DMS153 treated with DMSO at 0.1 percent for 48 hours (cell line): Measurements from ENCODE around the gene CADM2.

Experiments used
- DNase-seq: peaks from one replicate; lab custom pipeline; 2025; ENCODE audit not compliant: unreplicated experiment; lab: John Stamatoyannopoulos, UW

CADM2 gene

DNA sequence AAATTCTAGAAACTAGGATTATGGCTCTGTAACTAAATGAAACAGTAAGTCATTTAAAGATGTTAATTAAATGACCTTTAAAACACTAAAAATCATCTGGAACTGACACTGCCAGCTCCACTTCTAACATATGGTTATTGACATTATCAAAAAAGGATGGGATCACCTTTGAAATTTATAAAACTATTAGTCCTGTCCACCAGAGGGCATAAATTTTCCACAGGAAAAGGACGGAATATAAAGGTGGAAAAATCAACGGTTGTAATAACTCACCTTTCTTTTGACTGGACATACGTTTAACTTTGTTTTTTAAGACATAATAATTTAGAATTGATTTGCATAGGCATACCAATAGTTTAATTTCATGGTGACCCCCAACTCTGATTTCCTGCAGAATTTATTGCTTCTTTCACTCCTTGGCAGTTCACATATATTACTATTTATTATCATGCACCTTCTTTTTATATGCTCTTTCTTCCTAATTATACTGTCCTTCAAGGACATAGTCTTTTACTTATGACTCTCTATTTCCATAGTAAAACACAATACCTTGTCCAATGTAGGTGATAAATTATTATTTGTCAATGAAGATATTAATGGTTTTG, 345.7 kb downstream of the CADM2 start:
- no peak for DNase-seq

DNA sequence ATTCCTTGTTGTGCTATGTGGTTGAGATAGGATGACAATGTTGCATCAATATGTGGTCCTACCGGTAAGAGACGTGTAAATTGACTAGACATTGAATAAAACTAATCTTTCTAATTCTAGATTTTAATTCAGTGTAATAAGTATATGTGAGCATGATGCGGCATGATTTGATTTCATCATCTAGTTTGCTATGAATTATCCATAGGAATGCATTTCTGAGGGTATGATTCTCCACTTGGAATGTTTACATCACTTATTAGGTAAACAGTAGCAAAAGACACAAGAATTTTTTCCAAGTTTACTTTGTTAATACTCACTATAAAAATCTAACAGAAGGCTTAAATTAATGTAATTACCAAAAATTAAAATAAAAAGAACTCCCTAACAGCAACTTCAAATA, 353.5 kb downstream of the CADM2 start:
- no peak for DNase-seq

- DNase-seq, result no peak
Measured at GRCh38 chr3:85313380-85313779, 354.6 kb downstream of the CADM2 start.

- no peak for DNase-seq
Measured at GRCh38 chr3:85316252-85316651, 357.5 kb downstream of the CADM2 start.

DNA sequence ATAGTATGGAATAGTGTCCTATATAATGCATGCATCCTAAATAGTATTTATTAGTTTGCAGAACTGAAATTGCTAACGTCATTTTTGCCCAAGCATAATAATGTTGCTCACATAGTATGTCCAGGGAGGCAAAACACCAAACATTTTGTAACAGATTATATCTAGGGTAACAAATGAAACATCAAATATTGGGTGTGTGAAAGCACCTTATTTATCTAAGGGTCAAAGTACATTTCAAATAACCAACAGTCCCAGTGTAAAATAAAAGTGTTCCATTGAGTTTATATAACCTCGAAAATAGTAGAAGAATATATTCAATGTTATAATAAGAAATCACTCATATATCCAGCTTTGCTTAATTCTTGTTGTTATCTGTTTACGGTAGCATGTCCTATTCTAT, 363.1 kb downstream of the CADM2 start:
- DNase-seq, result no peak

DNA sequence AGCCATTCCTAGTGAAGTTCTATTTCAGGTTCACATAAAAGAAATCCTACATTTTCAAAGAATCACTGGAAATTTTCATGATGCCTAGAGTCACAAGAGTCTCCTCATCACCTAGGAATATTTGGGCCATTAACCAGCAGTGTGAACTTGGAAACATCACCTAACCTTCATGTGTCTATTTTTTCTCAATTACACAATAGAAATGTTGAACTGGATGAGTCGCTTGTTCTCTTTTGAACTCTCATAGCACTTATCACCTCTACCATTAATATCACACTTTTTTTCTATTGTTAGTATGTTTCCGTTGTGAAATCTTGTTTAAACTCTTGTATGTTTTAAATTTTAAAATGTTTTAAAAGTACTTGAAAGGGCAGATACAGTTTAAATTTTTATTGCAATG, 371.3 kb downstream of the CADM2 start:
- no peak for DNase-seq

GRCh38 chr3:85337895-85338294, 379.1 kb downstream of the CADM2 start:
- no peak for DNase-seq

DNA sequence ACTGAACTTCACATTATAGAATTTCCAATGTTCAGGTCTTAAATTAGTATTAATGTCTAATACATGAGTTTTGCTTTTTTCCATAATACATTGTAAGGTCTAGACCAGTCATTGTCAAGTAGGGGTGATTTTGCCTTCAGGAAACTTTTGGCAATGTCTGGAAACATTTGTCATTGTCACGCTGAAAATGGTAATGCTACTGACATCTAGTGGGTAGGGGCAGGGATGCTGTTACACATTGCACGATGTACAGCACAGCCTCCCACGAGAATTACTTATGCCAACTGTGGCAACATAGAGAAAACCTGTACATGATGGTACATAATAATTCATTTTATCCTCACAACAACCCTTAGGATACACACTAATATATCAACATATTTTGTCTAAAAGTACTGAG, 384.1 kb downstream of the CADM2 start:
- DNase-seq, result no peak

GRCh38 chr3:85355572-85355971, 396.8 kb downstream of the CADM2 start:
- DNase-seq, result no peak

DNA sequence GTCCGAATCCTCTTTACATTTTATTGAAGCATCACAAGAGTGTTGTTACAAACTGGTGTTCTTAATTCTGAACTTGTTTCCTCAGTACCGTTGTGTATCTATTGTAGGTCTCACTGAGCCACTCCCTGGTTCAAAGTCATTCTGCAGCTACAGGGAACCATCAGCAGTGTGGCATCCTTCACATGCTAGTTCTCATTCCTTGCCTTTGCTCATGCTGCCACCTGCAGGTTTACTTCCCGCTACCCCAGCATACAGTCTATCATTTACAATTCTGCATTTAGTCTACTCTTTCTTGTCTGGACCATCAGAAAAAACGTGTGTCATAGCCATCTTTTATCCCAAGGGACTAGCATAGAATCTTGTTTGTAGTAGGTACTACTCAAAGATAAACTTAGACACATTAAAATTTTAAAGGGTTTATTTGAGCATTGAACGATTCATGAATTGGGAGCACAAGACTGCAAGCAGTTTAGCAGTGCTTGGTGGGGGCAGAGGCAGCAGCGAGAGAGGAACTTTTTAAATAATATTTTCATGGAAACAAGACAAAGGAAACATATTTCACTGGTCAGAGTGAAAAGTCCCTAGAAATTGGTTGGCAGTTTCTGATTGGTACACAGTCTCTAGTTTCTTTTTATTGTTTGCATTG, 402.1 kb downstream of the CADM2 start:
- DNase-seq, result peak; percentile 47

- DNase-seq, result no peak
Measured at GRCh38 chr3:85364296-85364909, 405.6 kb downstream of the CADM2 start.

DNA sequence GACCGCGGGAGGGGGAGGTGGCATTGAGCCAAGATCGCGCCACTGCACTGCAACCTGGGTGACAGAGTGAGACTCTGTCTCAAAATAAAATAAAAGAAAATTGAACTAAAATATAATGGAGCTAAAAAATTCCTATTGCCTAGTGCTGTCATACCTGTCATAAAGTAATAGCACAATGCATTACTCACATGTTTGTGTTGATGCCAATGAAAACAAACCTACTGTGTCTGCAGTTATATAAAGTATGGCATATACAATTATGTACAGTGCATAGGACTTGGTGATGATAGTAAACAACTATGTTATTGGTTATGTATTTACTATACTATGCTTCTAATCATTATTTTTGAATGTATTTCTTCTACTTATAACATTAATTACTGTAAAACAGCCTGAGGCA, 411.6 kb downstream of the CADM2 start:
- DNase-seq, result no peak

GRCh38 chr3:85376131-85376530, 417.3 kb downstream of the CADM2 start:
- no peak for DNase-seq

DNA sequence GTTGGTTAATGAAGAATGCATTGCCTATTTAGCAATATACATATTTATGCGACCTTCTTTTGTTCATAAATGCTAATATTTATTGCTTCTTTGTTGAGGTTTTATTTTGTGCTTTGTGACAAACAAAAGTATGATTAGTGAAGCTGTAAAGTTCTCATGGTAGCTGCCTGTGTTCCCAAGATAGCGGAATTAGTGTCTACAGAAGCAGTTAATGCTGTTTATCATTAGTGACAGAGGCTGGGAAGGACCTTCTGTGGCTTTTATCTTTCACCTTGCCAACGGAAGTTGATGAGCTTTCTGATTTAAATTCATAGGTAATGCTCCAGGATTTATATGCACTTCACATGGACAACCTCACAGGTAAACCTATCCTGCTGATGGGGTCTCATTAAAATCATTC, 418.3 kb downstream of the CADM2 start:
- no peak for DNase-seq

DNA sequence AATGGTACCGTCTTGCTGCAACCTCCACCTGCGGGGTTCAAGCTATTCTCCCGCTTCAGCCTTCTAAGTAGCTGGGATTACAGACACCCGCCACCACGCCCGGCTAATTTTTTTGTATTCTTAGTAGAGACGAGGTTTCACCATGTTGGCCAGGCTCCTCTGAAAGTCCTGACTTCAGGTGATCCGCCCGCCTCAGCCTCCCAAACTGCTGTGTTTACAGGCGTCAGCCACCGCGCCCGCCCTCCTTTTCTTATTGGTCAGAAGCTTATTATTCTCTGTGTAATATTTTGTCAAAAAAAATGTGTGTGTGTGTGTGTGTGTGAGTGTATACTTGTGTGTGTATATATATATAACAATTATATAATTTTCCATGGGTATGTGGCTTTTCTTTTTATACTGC, 425.6 kb downstream of the CADM2 start:
- no peak for DNase-seq

- no peak for DNase-seq
Measured at GRCh38 chr3:85387913-85388505, 429.2 kb downstream of the CADM2 start.

GRCh38 chr3:85394424-85394823, 435.6 kb downstream of the CADM2 start:
- DNase-seq, result no peak

- no peak for DNase-seq
Measured at GRCh38 chr3:85397434-85397833, 438.6 kb downstream of the CADM2 start.

DNA sequence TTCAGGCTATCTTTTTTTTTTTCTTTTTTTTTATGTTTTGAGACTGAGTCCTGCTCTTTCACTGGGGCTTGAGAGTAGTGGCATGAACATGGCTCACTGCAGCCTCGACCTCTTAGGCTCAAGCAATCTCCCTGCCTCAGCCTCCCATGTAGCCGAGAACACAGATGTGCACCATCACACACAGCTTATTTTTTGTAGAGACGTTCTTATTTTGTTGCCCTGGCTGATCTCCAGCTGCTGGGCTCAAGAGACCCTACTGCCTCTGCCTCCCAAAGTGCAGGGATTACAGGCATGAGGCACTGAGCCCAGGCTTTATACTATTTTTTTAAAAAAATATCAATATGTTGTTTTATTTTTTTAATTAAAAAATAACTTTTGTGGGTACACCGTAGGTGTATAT, 467.3 kb downstream of the CADM2 start:
- no peak for DNase-seq

GRCh38 chr3:85427467-85427866, 468.7 kb downstream of the CADM2 start:
- DNase-seq, result no peak

GRCh38 chr3:85432081-85432480, 473.3 kb downstream of the CADM2 start:
- DNase-seq, result no peak

GRCh38 chr3:85433319-85433718, 474.5 kb downstream of the CADM2 start:
- DNase-seq, result no peak
